ENCODE measurements around the gene CATSPERZ.
A peak's percentile ranks its signal among the peaks of the same experiment; 100 is the strongest.

CATSPERZ gene

GRCh38 chr11:64341429-64341828 is 41.3 kb downstream of the CATSPERZ start:
- no peak for DNase-seq (ENCODE audit: low read depth)

- peak; percentile 84 for DNase-seq (ENCODE audit: low read depth)
Observed at GRCh38 chr11:64341851-64342791, 42.0 kb downstream of the CATSPERZ start.

- no peak for DNase-seq (ENCODE audit: low read depth)
Observed at GRCh38 chr11:64342869-64343745, 42.9 kb downstream of the CATSPERZ start.

- no peak for DNase-seq (ENCODE audit: low read depth)
Observed at GRCh38 chr11:64343767-64344559, 43.8 kb downstream of the CATSPERZ start.

- no peak for DNase-seq (ENCODE audit: low read depth)
Observed at GRCh38 chr11:64344787-64345186, 44.6 kb downstream of the CATSPERZ start.

GRCh38 chr11:64347193-64347867 is 47.2 kb downstream of the CATSPERZ start:
- DNase-seq (ENCODE audit: low read depth) = no peak

- DNase-seq (ENCODE audit: low read depth) = no peak
Observed at GRCh38 chr11:64348383-64349024, 48.3 kb downstream of the CATSPERZ start.

- no peak for DNase-seq (ENCODE audit: low read depth)
Observed at GRCh38 chr11:64349025-64349387, 48.8 kb downstream of the CATSPERZ start.

GRCh38 chr11:64349404-64349803 is 49.2 kb downstream of the CATSPERZ start:
- no peak for DNase-seq (ENCODE audit: low read depth)

GRCh38 chr11:64351136-64351631 is 51.0 kb downstream of the CATSPERZ start:
- DNase-seq (ENCODE audit: low read depth) = no peak

- DNase-seq (ENCODE audit: low read depth) = no peak
Observed at GRCh38 chr11:64352099-64352994, 52.2 kb downstream of the CATSPERZ start.

GRCh38 chr11:64352995-64353714 is 53.0 kb downstream of the CATSPERZ start:
- DNase-seq (ENCODE audit: low read depth) = no peak

GRCh38 chr11:64353715-64354506 is 53.8 kb downstream of the CATSPERZ start:
- no peak for DNase-seq (ENCODE audit: low read depth)
